H9 (cell line): ENCODE measurements around the gene RASSF9. TPM values are rescaled to one million over a fixed set of nuclear protein-coding genes. Genes with fewer than 3 reads are reported as not detected.

Experiments
- DNase-seq: peaks from one replicate; pipeline ENCODE4 v3.0.0-alpha.2; 2017
- H2AFZ ChIP-seq: one replicate; pipeline ENCODE4 v1.6.1; 2013; ENCODE audit warnings: mild to moderate bottlenecking, low read length, control low read depth, moderate library complexity
- H2AK5ac ChIP-seq: 2 replicates; pipeline ENCODE4 v1.6.1; 2013; ENCODE audit warnings: low read length, control low read depth, mixed read lengths; ENCODE audit not compliant: insufficient read length
- H2BK120ac ChIP-seq: one replicate; pipeline ENCODE4 v1.6.1; 2013; ENCODE audit warnings: low read depth, mild to moderate bottlenecking, low read length, control low read depth, inconsistent platforms; ENCODE audit not compliant: poor library complexity, severe bottlenecking
- H2BK12ac ChIP-seq: 2 replicates; pipeline ENCODE4 v1.6.1; 2013; ENCODE audit warnings: low read length, control low read depth, mixed read lengths, low read depth; ENCODE audit not compliant: insufficient read length
- H2BK15ac ChIP-seq: 2 replicates; pipeline ENCODE4 v1.6.1; 2013; ENCODE audit warnings: low read depth, low read length, control low read depth
- H2BK20ac ChIP-seq: one replicate; pipeline ENCODE4 v1.6.1; 2013; ENCODE audit warnings: low read depth, mild to moderate bottlenecking, low read length, control low read depth, inconsistent platforms; ENCODE audit not compliant: poor library complexity, severe bottlenecking
- H2BK5ac ChIP-seq: 2 replicates; pipeline ENCODE4 v1.6.1; 2013; ENCODE audit warnings: low read length, control low read depth, mixed read lengths; ENCODE audit not compliant: insufficient read length
- H3K14ac ChIP-seq: 2 replicates; pipeline ENCODE4 v1.6.1; 2013; ENCODE audit warnings: low read length, control low read depth; ENCODE audit not compliant: insufficient read depth
- H3K18ac ChIP-seq: 2 replicates; pipeline ENCODE4 v1.6.1; 2013; ENCODE audit warnings: low read depth, mild to moderate bottlenecking, mixed read lengths, low read length, control low read depth; ENCODE audit not compliant: insufficient read length
- H3K23ac ChIP-seq: 2 replicates; pipeline ENCODE4 v1.6.1; 2013; ENCODE audit warnings: low read length, control low read depth, mixed read lengths, low read depth; ENCODE audit not compliant: insufficient read length
- H3K23me2 ChIP-seq: 2 replicates; pipeline ENCODE4 v1.6.1; 2013; ENCODE audit warnings: low read depth, mild to moderate bottlenecking, mixed read lengths, low read length, control low read depth; ENCODE audit not compliant: insufficient read length, poor library complexity, severe bottlenecking
- H3K27ac ChIP-seq: 2 replicates; pipeline ENCODE4 v1.5.1; 2013; ENCODE audit warnings: low read length, control low read depth, mixed read lengths, low read depth; ENCODE audit not compliant: insufficient read length
- H3K27me3 ChIP-seq: 2 replicates; pipeline ENCODE4 v1.6.1; 2013; ENCODE audit warnings: low read length, control low read depth, inconsistent platforms; ENCODE audit not compliant: insufficient read depth
- H3K4ac ChIP-seq: 2 replicates; pipeline ENCODE4 v1.6.1; 2013; ENCODE audit warnings: low read depth, mild to moderate bottlenecking, control low read depth, inconsistent platforms, low read length, moderate library complexity
- H3K4me1 ChIP-seq: 2 replicates; pipeline ENCODE4 v1.6.1; 2013; ENCODE audit warnings: low read length, control low read depth, inconsistent platforms; ENCODE audit not compliant: insufficient read depth
- H3K4me2 ChIP-seq: 2 replicates; pipeline ENCODE4 v1.6.1; 2013; ENCODE audit warnings: low read length, control low read depth, mixed read lengths; ENCODE audit not compliant: insufficient read length, insufficient read depth
- H3K56ac ChIP-seq: 2 replicates; pipeline ENCODE4 v1.6.1; 2013; ENCODE audit warnings: low read depth, mild to moderate bottlenecking, mixed read lengths, low read length, control low read depth; ENCODE audit not compliant: insufficient read length
- H3K79me1 ChIP-seq: 2 replicates; pipeline ENCODE4 v1.6.1; 2013; ENCODE audit warnings: low read depth, mild to moderate bottlenecking, moderate library complexity, low read length, control low read depth, inconsistent platforms; ENCODE audit not compliant: insufficient read depth, poor library complexity, severe bottlenecking
- H3K79me2 ChIP-seq: 2 replicates; pipeline ENCODE4 v1.6.1; 2013; ENCODE audit warnings: low read length, control low read depth, inconsistent platforms; ENCODE audit not compliant: insufficient read depth
- H3K9ac ChIP-seq: 2 replicates; pipeline ENCODE4 v1.6.1; 2013; ENCODE audit warnings: low read length, control low read depth, mixed read lengths; ENCODE audit not compliant: insufficient read length; ENCODE audit errors: extremely low read depth
- H3K9me3 ChIP-seq: one replicate; pipeline ENCODE4 v1.6.1; 2013; ENCODE audit warnings: low read depth, low read length, inconsistent platforms; ENCODE audit not compliant: control insufficient read depth
- H3T11ph ChIP-seq: one replicate; pipeline ENCODE4 v1.6.1; 2013; ENCODE audit warnings: mild to moderate bottlenecking, low read length, control low read depth, inconsistent platforms
- H4K20me1 ChIP-seq: one replicate; pipeline ENCODE4 v1.6.1; 2013; ENCODE audit not compliant: control insufficient read depth, insufficient read length, insufficient read depth
- H4K5ac ChIP-seq: 2 replicates; pipeline ENCODE4 v1.6.1; 2013; ENCODE audit warnings: low read depth, mild to moderate bottlenecking, mixed read lengths, low read length, control low read depth; ENCODE audit not compliant: insufficient read length
- H4K8ac ChIP-seq: replicated peaks from 2 replicates; pipeline ENCODE4 v1.6.1; 2013; ENCODE audit warnings: low read length, control low read depth, mixed read lengths, low read depth; ENCODE audit not compliant: insufficient read length
- H4K91ac ChIP-seq: 2 replicates; pipeline ENCODE4 v1.6.1; 2013; ENCODE audit warnings: low read depth, mild to moderate bottlenecking, moderate library complexity, mixed read lengths, low read length, control low read depth; ENCODE audit not compliant: insufficient read length
- H3K27ac Mint-ChIP-seq, 3 experiments: 2 replicates in 2 of 3; 3 replicates in 1 of 3; pipeline ENCODE4 v1.8.0; 2020 to 2021; ENCODE audit warnings: mixed read lengths in 3 of 3, mild to moderate bottlenecking in 1 of 3, moderate library complexity in 1 of 3
- H3K27me3 Mint-ChIP-seq: 2 replicates; pipeline ENCODE4 v1.8.0; 2021; ENCODE audit warnings: low read depth, mild to moderate bottlenecking, moderate library complexity, mixed read lengths
- H3K36me3 Mint-ChIP-seq, 3 experiments: 2 replicates in 2 of 3; 3 replicates in 1 of 3; pipeline ENCODE4 v1.8.0; 2020 to 2021; ENCODE audit warnings: low read depth in 3 of 3, mixed read lengths in 3 of 3; ENCODE audit not compliant: insufficient read depth in 1 of 3
- H3K4me1 Mint-ChIP-seq, 2 experiments: 2 replicates each; pipeline ENCODE4 v1.8.0; 2020; ENCODE audit warnings: mixed read lengths in 2 of 2
- H3K4me3 Mint-ChIP-seq, 2 experiments: 2 replicates in 1 of 2; 3 replicates in 1 of 2; pipeline ENCODE4 v1.8.0; 2020 to 2021; ENCODE audit warnings: mild to moderate bottlenecking in 2 of 2, mixed read lengths in 2 of 2, moderate library complexity in 1 of 2
- H3K9me3 Mint-ChIP-seq, 2 experiments: 2 replicates in 1 of 2; 3 replicates in 1 of 2; pipeline ENCODE4 v1.8.0; 2020; ENCODE audit warnings: mild to moderate bottlenecking in 2 of 2, mixed read lengths in 2 of 2, moderate library complexity in 1 of 2
- total RNA-seq: library from RNA; stranded (reverse); gene quantifications from 2 replicates; pipeline ENCODE4 v1.2.1, GENCODE V29; 2021
- TF ChIP-seq, protein P1 (sequence below): fragments of 200-600 bp; sonication (generic); conservative IDR thresholded peaks from 3 replicates; pipeline ENCODE4 v1.8.0; 2021; ENCODE audit warnings: antibody characterized with exemption, mild to moderate bottlenecking

The RASSF9 gene
- total RNA-seq, 1 experiment from 2014 or later = 0.04 TPM

GRCh38 chr12:85825746-85826145 is 10.5 kb downstream of the RASSF9 start:
- Mint-ChIP-seq H3K36me3 (no peaks in the 10 kb centered on the region), H3K9me3 (no peaks in the 10 kb centered on the region), H3K27ac (no peak overlapping the region), H3K4me1 (peaks cover 0 to 8% of the 10 kb centered on the region in 2 experiments; a peak in 2 of 4 replicates), H3K27me3 (no peaks in the 10 kb centered on the region), H3K4me3 (no peak overlapping the region)
- Histone ChIP-seq H2BK120ac (no peak overlapping the region), H3K27me3 (no peaks in the 10 kb centered on the region), H2BK20ac (no peak overlapping the region), H3K18ac (no peak overlapping the region), H4K5ac (no peak overlapping the region), H3K56ac (no peak overlapping the region), H3K23ac (no peak overlapping the region), H3T11ph (no peak overlapping the region), H2AK5ac (no peak overlapping the region), H3K9me3 (no peaks in the 10 kb centered on the region), H3K4me1 (no peaks in the 10 kb centered on the region), H4K8ac (no peak overlapping the region), H3K4ac (no peak overlapping the region), H2BK15ac (no peak overlapping the region), H4K91ac (no peak overlapping the region), H2BK12ac (no peak overlapping the region), H3K9ac (no peak overlapping the region), H3K79me1 (no peaks in the 10 kb centered on the region), H3K23me2 (no peaks in the 10 kb centered on the region), H3K4me2 (no peak overlapping the region), H4K20me1 (no peaks in the 10 kb centered on the region), H3K79me2 (no peaks in the 10 kb centered on the region), H2AFZ (no peak overlapping the region), H3K27ac (no peak overlapping the region), H3K14ac (no peak overlapping the region), H2BK5ac (no peak overlapping the region)
- DNase-seq = no peak
- TF ChIP-seq, protein P1, sequence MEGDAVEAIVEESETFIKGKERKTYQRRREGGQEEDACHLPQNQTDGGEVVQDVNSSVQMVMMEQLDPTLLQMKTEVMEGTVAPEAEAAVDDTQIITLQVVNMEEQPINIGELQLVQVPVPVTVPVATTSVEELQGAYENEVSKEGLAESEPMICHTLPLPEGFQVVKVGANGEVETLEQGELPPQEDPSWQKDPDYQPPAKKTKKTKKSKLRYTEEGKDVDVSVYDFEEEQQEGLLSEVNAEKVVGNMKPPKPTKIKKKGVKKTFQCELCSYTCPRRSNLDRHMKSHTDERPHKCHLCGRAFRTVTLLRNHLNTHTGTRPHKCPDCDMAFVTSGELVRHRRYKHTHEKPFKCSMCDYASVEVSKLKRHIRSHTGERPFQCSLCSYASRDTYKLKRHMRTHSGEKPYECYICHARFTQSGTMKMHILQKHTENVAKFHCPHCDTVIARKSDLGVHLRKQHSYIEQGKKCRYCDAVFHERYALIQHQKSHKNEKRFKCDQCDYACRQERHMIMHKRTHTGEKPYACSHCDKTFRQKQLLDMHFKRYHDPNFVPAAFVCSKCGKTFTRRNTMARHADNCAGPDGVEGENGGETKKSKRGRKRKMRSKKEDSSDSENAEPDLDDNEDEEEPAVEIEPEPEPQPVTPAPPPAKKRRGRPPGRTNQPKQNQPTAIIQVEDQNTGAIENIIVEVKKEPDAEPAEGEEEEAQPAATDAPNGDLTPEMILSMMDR = no peak
